Measurements from ENCODE around the gene RPUSD1. TPM values are rescaled to one million over a fixed set of nuclear protein-coding genes. Genes with fewer than 3 reads are reported as not detected.

RPUSD1 gene
- total RNA-seq, 1 experiment from 2014 or later = 45.1 TPM

DNA sequence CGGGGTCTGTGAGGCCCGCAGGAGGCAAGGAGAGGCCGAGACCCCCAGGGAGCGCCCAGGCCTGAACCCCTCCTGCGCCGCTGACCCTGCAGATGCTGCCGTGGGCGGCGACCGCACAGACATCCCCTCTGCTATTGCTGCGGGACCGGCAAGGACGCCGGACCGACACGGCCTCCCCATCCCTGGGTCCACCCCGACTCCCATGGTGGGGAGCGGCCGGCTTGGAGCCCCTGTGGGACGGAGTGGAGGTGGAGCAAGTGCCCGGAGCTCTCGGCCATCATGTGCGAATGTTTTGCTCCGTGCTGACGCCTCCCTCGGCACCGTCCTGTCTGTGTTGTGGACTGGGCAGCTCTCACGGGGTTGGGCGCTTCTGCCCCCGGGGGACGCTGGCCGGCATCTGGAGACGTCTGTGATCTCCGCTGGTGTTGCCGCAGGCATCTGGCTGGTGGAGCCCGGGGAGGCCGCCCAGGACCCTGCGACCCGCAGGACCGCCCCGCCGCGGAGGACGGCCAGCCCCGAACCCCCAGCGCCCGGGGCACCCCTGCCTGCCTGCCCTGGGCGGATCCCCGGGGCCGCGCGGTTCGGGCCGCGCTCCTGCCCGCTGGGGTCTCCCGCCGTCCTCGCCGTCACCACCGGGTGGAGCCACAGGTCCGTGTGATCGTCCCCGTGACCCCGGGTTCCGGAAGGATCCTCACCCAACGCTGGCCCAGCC is 25.2 kb upstream of the RPUSD1 start (continued):
- TF ChIP-seq, protein P1, sequence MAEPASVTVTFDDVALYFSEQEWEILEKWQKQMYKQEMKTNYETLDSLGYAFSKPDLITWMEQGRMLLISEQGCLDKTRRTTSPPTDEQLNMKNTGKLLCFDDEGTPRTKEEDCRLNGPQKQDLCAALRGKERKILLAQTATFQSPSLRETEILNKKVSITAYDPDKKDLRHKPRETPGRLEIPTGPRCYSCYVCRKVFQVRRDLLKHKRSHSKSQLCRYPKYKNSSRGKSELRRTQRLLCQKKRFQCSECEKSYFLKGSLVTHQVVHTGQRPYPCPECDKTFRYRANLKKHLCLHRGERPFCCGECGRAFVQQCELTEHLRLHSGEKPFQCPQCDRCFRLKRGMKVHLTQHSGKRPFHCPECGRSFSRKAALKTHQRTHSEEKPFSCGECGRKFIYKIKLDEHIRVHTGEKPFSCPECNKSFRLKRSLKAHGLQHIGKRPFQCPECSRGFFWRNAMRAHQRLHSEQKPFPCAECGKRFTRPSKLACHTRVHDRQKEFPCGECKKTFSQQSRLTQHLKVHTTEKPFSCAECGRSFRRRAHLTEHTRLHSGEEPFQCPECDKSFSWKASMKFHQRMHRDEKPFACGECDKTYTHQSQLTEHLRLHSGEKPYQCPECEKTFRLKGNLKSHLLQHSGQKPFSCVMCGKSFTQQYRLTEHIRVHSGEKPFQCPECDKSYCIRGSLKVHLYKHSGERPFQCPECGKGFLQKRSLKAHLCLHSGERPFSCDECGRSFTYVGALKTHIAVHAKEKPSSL (CRISPR knock-in tag; conservative IDR thresholded peaks at IDR 0.05) = no peak
- TF ChIP-seq SMAD4 (CRISPR knock-in tag; IDR thresholded peaks at IDR 0.05) (no peak), ETV6 (CRISPR knock-in tag; IDR thresholded peaks at IDR 0.05) (no peak), SOX15 (CRISPR knock-in tag; IDR thresholded peaks at IDR 0.05) (no peak), ZNF317 (CRISPR knock-in tag; IDR thresholded peaks at IDR 0.05; ENCODE audit: borderline replicate concordance, low read depth) (0 out of 2 replicates have a peak, but pooled peaks have one; percentile 7), ESRRA (CRISPR knock-in tag; IDR thresholded peaks at IDR 0.05; ENCODE audit: borderline replicate concordance) (0 out of 2 replicates have a peak, but pooled peaks have one; percentile 63), EMX1 (CRISPR knock-in tag; IDR thresholded peaks at IDR 0.05) (no peak), NFE2L1 (CRISPR knock-in tag; IDR thresholded peaks at IDR 0.05) (no peak), ZNF232 (CRISPR knock-in tag; IDR thresholded peaks at IDR 0.05) (no peak), GRHL2 (CRISPR knock-in tag; IDR thresholded peaks at IDR 0.05; ENCODE audit: insufficient replicate concordance, severe bottlenecking) (no peak), FOXK1 (CRISPR knock-in tag; IDR thresholded peaks at IDR 0.05) (no peak), PRRX2 (CRISPR knock-in tag; IDR thresholded peaks at IDR 0.05) (no peak)
- TF ChIP-seq, protein P2, sequence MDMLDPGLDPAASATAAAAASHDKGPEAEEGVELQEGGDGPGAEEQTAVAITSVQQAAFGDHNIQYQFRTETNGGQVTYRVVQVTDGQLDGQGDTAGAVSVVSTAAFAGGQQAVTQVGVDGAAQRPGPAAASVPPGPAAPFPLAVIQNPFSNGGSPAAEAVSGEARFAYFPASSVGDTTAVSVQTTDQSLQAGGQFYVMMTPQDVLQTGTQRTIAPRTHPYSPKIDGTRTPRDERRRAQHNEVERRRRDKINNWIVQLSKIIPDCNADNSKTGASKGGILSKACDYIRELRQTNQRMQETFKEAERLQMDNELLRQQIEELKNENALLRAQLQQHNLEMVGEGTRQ (CRISPR knock-in tag; IDR thresholded peaks at IDR 0.05) = 0 out of 2 replicates have a peak, but pooled peaks have one; percentile 21
- TF ChIP-seq, protein P3, sequence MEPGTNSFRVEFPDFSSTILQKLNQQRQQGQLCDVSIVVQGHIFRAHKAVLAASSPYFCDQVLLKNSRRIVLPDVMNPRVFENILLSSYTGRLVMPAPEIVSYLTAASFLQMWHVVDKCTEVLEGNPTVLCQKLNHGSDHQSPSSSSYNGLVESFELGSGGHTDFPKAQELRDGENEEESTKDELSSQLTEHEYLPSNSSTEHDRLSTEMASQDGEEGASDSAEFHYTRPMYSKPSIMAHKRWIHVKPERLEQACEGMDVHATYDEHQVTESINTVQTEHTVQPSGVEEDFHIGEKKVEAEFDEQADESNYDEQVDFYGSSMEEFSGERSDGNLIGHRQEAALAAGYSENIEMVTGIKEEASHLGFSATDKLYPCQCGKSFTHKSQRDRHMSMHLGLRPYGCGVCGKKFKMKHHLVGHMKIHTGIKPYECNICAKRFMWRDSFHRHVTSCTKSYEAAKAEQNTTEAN (CRISPR knock-in tag; IDR thresholded peaks at IDR 0.05) = no peak
- TF ChIP-seq, protein P4, sequence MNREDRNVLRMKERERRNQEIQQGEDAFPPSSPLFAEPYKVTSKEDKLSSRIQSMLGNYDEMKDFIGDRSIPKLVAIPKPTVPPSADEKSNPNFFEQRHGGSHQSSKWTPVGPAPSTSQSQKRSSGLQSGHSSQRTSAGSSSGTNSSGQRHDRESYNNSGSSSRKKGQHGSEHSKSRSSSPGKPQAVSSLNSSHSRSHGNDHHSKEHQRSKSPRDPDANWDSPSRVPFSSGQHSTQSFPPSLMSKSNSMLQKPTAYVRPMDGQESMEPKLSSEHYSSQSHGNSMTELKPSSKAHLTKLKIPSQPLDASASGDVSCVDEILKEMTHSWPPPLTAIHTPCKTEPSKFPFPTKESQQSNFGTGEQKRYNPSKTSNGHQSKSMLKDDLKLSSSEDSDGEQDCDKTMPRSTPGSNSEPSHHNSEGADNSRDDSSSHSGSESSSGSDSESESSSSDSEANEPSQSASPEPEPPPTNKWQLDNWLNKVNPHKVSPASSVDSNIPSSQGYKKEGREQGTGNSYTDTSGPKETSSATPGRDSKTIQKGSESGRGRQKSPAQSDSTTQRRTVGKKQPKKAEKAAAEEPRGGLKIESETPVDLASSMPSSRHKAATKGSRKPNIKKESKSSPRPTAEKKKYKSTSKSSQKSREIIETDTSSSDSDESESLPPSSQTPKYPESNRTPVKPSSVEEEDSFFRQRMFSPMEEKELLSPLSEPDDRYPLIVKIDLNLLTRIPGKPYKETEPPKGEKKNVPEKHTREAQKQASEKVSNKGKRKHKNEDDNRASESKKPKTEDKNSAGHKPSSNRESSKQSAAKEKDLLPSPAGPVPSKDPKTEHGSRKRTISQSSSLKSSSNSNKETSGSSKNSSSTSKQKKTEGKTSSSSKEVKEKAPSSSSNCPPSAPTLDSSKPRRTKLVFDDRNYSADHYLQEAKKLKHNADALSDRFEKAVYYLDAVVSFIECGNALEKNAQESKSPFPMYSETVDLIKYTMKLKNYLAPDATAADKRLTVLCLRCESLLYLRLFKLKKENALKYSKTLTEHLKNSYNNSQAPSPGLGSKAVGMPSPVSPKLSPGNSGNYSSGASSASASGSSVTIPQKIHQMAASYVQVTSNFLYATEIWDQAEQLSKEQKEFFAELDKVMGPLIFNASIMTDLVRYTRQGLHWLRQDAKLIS (CRISPR knock-in tag; IDR thresholded peaks at IDR 0.05; ENCODE audit: borderline replicate concordance) = no peak
- TF ChIP-seq, protein P5, sequence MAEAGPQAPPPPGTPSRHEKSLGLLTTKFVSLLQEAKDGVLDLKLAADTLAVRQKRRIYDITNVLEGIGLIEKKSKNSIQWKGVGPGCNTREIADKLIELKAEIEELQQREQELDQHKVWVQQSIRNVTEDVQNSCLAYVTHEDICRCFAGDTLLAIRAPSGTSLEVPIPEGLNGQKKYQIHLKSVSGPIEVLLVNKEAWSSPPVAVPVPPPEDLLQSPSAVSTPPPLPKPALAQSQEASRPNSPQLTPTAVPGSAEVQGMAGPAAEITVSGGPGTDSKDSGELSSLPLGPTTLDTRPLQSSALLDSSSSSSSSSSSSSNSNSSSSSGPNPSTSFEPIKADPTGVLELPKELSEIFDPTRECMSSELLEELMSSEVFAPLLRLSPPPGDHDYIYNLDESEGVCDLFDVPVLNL (CRISPR knock-in tag; IDR thresholded peaks at IDR 0.05; ENCODE audit: borderline replicate concordance, low read depth) = no peak
- TF ChIP-seq, protein P6, sequence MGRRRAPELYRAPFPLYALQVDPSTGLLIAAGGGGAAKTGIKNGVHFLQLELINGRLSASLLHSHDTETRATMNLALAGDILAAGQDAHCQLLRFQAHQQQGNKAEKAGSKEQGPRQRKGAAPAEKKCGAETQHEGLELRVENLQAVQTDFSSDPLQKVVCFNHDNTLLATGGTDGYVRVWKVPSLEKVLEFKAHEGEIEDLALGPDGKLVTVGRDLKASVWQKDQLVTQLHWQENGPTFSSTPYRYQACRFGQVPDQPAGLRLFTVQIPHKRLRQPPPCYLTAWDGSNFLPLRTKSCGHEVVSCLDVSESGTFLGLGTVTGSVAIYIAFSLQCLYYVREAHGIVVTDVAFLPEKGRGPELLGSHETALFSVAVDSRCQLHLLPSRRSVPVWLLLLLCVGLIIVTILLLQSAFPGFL (CRISPR knock-in tag; IDR thresholded peaks at IDR 0.05; ENCODE audit: borderline replicate concordance) = no peak
- TF ChIP-seq, protein P7, sequence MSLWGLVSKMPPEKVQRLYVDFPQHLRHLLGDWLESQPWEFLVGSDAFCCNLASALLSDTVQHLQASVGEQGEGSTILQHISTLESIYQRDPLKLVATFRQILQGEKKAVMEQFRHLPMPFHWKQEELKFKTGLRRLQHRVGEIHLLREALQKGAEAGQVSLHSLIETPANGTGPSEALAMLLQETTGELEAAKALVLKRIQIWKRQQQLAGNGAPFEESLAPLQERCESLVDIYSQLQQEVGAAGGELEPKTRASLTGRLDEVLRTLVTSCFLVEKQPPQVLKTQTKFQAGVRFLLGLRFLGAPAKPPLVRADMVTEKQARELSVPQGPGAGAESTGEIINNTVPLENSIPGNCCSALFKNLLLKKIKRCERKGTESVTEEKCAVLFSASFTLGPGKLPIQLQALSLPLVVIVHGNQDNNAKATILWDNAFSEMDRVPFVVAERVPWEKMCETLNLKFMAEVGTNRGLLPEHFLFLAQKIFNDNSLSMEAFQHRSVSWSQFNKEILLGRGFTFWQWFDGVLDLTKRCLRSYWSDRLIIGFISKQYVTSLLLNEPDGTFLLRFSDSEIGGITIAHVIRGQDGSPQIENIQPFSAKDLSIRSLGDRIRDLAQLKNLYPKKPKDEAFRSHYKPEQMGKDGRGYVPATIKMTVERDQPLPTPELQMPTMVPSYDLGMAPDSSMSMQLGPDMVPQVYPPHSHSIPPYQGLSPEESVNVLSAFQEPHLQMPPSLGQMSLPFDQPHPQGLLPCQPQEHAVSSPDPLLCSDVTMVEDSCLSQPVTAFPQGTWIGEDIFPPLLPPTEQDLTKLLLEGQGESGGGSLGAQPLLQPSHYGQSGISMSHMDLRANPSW (CRISPR knock-in tag; conservative IDR thresholded peaks at IDR 0.05; ENCODE audit: low read depth) = no peak
- TF ChIP-seq, protein P8, sequence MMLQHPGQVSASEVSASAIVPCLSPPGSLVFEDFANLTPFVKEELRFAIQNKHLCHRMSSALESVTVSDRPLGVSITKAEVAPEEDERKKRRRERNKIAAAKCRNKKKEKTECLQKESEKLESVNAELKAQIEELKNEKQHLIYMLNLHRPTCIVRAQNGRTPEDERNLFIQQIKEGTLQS (CRISPR knock-in tag; conservative IDR thresholded peaks at IDR 0.05) = no peak
- TF ChIP-seq, protein P9, sequence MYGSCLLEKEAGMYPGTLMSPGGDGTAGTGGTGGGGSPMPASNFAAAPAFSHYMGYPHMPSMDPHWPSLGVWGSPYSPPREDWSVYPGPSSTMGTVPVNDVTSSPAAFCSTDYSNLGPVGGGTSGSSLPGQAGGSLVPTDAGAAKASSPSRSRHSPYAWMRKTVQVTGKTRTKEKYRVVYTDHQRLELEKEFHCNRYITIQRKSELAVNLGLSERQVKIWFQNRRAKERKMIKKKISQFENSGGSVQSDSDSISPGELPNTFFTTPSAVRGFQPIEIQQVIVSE (CRISPR knock-in tag; IDR thresholded peaks at IDR 0.05; ENCODE audit: borderline replicate concordance) = no peak
